G401 (cell line): ENCODE data around the gene WFDC5. TPM values are rescaled to one million over a fixed set of nuclear protein-coding genes. Genes with fewer than 3 reads are reported as not detected.
"Not testable (repeated sequence)": the region's sequence is repeated elsewhere in the genome, so short reads cannot be mapped to it uniquely, and the experiment has no call there.

Experiments
- DNase-seq: peaks from one replicate; pipeline ENCODE4 v3.0.0-alpha.2; 2015; ENCODE audit warnings: low spot score
- in situ Hi-C: cut with HindIII; loops from 2 replicates; pipeline ENCODE4 v1.10.0; 2016; ENCODE audit warnings: low sequenced_read_pairs, mixed read lengths
- total RNA-seq: library from RNA; depleted of rRNA; stranded (reverse); fragments of >200 nt; shearing (Covaris generic); gene quantifications from 2 replicates; pipeline ENCODE4 v1.2.3, GENCODE V29; 2014; rRNA removed

Gene WFDC5, protein sequence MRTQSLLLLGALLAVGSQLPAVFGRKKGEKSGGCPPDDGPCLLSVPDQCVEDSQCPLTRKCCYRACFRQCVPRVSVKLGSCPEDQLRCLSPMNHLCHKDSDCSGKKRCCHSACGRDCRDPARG
- not detected in 2 replicates for total RNA-seq

DNA sequence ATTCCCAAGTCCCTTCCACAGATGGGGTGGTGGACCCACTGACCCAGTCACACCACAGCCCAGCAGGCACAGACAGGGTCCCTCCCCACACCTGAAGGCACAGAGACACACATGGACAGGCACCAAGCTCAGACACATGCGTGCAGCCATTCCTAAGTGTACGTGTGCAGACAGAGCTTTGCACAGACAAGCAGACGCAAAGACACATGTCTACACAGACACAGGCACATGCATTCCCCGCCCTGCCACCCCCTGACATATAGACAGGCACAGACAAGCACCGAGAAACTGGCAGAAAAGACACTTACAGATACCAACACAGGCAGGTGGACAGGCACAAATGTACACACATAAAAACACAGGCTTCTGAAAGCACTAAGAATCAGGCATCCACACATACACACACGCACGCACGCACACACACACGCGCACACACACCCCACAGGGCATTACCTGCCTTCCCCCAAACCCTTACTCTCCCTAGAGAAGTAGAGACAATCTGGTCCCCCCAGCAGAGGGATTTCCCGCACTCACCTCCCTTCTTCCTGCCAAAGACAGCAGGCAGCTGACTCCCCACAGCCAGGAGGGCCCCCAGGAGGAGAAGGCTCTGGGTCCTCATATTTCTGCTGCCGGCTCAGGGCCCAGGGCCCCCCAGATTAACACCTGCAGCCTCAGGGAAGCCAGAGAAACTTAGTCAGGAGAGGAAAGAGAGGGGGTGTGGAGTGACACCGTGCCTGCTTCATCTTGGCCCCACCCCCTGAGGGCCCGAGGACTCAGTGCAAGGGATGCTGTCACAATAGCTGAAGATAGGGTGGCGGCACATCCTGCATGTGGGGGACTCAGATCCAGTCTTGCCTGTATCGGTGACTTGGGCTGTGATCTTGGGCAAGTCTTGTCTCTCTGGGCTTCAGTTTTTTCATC lies at the start of gene WFDC5:
TSS of gene WFDC5 (minus strand) at position 710 of the 921 bp plus-strand sequence. CDS start at position 619, 91 bp downstream.
- in situ Hi-C loops: no loop called here
- no peak for DNase-seq

DNA sequence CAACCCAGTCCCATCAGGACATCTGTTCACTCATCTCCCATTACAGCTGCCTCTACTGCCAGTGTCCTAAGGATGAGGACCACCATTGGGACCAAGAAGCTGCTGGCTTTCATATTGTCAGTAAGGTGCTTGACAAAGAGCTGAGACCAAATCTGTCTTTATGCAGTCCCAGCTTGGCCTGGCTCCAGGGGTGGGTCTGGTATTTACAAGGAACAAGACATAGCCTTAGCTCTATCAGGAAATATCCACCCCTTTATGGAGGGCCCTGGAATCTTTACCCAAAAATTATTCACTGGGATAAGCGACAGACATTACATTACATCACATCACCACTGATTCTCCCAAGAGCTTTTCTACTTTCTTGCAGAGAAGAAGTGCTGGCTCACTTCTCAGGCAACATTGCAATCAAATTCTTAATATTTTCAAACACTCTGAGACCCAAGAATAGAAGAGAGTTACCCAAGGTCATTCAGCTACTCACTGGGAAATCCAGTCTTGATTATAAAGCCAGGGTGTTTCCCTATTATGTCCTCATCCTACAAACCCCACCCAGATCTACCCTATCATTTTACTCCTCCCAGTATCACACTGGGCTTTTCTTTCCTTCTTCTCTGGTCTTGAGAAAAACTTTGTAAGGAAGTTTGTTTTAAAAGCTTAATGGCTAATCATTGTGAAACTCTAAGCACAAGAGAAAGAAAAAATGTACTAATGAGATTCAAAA lies 48.3 kb upstream of the WFDC5 start:
- DNase-seq: no peak
- in situ Hi-C loops: no loop called here

DNA sequence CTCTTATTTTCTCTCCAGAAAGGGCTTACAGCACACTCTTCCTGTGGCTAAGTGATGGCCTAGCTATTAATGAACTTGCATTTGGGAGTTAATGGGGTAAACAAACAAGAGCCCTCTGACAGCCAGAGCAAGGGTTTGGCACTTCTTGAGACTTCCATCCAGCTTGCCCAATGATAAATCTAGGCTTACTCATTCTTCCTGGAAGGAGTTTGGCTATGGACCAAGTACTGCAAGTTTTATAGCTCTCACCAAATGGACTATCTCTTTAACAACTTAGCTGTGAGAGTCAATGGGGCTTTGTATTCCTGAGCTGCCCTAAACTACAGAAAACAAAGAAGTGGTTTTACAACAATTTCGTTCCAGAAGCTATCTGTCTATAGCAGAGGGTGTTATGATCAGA lies 43.0 kb upstream of the WFDC5 start:
- in situ Hi-C loops: no loop called here
- no peak for DNase-seq

DNA sequence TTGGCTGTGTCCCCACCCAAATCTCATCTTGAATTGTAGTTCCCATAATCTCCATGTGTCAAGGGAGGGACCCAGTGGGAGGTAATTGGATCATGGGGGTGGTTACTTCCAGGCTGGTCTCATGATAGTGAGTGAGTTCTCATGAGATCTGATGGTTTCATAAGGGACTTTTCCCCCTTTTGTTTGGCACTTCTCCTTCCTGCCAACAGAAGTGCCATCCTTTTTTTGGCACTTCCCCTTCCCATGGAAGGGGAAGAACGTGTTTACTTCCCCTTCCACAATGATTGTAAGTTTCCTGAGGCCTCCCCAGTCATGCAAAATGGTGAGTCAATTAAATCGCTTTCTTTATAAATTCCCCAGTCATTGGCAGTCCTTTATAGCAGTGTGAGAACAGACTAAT lies 41.7 kb upstream of the WFDC5 start:
- DNase-seq: no peak
- in situ Hi-C loops: no loop called here

DNA sequence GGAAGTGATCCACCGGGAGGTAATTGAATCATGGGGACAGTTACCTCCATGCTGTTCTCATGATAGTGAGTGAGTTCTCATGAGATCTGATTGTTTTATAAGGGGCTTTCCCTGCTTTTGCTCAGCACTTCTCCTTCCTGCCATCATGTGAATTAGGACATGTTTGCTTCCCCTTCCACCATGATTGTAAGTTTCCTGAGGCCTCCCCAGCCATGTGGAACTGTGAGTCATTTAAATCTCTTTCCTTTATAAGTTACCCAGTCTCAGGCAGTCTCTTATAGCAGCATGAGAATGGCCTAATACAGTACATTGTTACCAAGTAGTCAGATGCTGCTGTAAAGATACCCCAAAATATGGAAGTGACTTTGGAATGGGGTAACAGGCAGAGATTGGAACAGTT lies 39.8 kb upstream of the WFDC5 start:
- DNase-seq, in situ Hi-C loops: not testable (repeated sequence)

DNA sequence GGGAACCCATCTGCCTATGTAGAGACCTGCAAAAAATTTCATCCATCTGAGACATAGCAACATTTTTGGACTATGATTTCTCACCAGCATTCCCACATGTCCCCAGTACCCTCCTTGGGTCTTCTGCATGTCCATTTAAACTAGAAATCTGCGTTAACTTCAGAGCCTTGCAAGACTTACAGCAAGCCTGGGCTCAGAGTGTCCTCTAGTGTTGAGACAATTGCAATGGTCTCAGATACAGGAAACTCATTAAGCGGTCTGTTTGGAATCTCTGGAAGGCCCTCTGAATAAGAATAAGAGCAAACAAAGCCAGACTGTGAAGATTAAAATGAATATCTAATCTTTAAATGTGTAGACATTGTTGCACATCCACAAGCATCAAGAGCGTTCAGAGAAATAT lies 39.2 kb upstream of the WFDC5 start:
- in situ Hi-C loops: no loop called here
- DNase-seq: no peak

DNA sequence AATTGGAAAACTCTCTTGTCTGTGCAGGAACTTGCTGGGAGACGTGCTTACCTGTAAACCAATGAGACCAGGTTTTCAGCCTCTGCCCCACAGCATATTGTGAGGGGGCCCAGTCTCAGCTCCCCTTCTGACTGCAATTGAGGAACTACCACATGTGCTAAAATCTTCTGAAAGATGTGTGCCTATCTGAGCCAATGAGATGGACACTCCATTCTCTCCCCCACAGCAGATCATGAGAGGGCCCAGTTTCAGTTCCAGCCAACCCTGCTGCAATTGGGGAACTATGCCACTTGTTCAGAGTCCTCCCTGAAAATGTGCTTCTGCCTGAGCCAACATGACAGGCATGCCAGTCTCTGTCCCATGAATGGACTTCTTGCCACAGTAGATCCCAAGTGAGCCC lies 38.8 kb upstream of the WFDC5 start:
- in situ Hi-C loops: no loop called here
- DNase-seq: peak; percentile 1

DNA sequence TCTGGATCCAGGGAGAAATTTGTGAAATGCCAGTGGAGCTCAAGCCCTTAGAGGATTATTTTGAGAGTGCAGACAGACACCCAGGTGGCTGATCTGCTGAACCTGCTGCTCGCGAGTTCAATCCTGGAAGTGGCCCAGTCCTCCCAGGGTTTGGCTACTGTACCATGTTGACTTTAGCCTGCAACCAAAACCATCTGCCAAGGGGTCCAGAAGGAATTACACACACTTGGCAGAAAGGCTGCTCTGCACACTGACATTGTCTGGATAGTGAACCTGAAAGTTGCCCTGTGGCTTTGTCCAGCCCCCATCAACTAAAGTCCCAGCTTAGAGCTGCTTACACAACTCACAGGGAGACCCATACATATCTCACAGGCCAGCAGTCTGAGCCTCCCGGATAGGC lies 38.2 kb upstream of the WFDC5 start:
- DNase-seq: no peak
- in situ Hi-C loops: no loop called here

DNA sequence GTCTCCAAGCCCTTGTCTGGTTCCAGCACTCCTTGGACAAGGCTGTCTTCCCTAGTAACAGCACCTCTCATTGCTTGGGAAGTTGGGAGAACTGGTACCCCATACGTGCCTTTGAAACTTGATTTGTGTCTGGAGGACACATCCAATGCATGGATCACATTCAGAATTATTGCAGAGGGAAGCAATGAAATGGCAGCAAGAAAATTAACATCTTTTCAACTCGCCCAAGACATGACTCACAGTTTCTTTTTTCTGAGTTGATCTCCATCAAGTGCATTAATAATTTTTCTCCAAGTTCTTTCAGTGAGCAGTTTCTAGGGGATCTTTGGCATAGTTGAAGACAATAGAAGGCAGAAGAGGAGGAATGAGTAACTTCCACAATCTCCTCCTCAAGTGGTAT lies 37.4 kb upstream of the WFDC5 start:
- DNase-seq: no peak
- in situ Hi-C loops: no loop called here

DNA sequence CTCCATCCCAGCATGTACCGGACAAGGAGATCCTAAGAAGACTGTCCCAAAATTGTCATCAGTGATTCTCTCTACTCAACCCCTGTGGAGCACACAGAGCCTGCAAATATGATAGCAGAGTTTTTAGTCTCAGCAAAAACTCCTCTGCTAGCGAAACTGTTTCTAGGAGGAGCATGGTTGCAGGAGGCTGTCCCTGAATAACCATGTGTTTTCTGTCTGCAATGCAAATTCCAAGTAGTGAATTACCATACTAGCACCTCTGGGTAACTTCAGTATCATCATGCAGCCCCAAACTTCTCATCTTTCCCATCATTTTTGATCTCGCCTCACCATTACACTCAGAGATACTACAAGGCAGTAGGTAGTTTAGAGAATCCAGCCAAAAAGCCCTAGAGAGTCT lies 34.1 kb upstream of the WFDC5 start:
- DNase-seq: no peak
- in situ Hi-C loops: no loop called here

DNA sequence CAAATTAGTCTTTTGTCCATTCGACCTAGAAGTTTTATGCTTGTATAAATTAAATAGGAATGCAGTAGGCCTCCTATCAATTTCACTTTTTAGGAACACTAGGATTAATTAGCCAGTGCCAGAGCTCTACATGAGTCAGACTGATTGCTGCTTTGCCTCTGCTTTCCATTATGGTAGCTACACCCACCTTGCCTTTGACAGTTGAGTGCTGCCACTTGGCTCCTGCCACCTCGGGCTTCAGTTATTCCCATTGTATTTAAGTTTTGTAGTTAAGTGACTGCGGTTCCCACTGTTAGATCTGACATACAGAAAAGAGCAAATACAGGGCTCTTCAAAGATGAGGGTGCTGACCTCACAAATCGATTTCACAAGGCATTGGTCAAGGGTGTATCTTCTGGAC lies 25.9 kb upstream of the WFDC5 start:
- in situ Hi-C loops: no loop called here

DNA sequence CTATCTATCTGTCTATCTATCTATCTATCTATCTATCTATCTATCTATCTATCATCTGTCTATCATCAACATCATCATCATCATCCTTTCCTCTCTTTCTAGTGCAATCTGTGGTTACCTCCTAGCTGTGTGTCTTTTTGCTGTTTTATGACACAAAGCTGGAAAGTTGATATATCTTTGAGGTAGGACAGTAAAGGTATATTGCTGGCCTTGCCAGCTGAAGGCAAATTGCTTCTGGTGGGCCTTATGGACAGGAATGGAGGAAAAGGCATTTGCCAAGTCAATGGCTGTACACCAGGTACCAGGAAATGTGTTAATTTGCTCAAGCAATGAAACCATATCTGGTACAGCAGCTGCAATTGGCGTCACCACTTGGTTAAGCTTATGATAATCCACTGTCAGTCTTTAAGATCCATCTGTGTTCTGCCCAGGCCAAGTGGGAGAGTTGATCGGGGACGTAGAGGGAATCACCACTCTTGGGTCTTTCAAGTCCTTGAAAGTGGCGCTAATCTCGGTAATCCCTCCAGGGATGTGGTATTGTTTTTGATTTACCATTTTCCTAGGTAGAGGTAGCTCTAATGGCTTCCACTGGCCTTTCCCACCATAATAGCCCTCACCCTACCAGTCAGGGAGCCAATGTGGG lies 24.9 kb upstream of the WFDC5 start:
- in situ Hi-C loops, DNase-seq: not testable (repeated sequence)

More for the DNA sequence above, 25.9 kb upstream of the WFDC5 start:
- DNase-seq: no peak

DNA sequence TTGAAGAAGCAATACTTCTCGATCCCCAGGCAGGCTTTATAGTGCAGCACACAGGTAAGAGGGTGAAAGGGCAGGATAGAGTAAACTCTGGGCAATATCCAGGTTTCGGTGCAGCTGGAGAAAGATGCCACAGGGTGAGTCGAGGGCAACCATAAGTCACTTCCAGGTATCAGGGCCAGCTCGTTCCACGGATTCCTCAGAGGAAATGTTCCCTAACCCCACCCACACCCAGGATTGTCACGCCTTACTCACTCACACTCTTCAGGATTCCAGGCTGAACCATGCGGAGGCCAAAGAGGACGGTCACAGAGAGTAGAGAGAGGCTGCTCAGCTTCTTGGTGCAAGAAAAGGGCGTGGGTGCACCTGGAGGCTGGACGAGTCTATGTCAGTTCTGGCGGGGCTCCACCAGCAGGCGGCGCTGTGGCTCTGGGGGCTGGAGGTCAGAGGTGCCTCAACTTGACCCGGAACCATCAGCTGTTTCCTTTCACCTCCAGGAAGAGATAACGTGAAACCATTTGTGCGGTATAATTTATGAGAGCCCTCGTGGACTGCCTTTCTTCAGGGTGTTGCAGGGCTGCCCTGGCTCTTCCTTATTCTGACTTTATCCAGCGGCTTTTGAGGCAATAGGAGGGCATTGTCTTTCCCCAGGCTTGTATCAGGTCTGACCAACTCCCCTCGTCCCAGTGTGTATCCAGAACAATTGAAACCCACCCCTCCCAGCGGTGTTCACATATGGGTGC lies 23.8 kb upstream of the WFDC5 start:
- in situ Hi-C loops: no loop called here
- DNase-seq: no peak

DNA sequence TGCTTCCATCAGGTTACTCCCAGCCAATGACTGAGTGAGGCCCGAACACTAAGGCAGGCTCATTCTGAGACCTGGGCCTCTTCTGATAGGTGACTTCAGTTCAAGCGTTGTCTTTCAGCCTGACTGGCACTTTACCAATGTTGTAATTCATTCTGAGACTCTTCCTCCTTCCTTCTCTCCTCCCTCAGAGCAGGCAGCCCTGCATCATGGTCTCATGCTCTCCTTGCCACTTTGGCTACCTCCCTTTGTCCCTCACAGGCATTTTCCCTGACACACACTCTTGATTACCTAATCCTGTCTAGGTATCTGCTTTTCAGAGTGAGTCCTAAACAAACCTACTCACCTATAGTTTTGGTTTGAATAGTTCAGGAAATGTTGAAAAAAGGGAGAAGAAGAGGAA lies 21.9 kb upstream of the WFDC5 start:
- in situ Hi-C loops: no loop called here

DNA sequence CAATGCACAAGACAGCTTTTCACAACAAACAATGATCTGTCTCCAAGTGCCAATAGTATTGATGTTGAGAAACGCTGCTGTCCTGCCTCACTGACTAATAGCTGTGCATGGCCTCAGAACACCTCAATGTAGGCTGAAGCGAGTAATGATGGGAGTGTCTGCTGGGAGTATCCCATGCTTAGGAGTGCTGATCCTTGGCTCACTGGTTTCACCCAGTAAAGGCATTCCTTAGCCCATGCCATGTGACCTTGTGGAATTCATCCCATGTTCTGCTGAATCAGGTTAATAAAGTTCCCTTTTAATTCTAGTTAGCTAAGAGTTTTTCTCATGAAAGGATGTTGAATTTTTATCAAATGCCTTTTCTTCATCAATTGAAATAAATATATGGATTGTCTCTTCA lies 13.1 kb upstream of the WFDC5 start:
- in situ Hi-C loops: no loop called here

More for the DNA sequence above, 21.9 kb upstream of the WFDC5 start:
- DNase-seq: no peak

DNA sequence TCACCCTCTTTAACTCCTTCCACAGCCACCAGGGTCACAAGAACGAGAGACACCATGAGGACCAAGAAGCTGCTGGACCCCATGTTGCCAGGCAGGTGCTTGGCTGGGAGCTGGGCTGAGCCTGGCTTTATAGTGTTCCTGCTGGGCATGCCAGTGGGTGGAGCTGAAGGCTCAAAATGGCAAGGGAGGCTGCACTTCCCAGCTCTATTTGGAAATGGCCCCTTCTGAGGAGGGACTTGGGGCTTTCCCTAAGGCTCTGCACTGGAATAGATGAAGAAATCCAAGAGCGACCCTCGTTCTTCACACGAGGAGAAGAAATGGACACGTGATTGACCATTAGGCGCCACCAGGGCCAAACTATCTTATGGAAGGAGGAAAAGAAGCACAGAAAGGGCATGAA lies 9.4 kb upstream of the WFDC5 start, which contains the start of gene WFDC12:
TSS of gene WFDC12 (minus strand) at position 101 of the 400 bp plus-strand sequence. CDS start at position 83, 18 bp downstream.
- no peak for DNase-seq
- in situ Hi-C loops: no loop called here

More for the DNA sequence above, 13.1 kb upstream of the WFDC5 start:
- no peak for DNase-seq

DNA sequence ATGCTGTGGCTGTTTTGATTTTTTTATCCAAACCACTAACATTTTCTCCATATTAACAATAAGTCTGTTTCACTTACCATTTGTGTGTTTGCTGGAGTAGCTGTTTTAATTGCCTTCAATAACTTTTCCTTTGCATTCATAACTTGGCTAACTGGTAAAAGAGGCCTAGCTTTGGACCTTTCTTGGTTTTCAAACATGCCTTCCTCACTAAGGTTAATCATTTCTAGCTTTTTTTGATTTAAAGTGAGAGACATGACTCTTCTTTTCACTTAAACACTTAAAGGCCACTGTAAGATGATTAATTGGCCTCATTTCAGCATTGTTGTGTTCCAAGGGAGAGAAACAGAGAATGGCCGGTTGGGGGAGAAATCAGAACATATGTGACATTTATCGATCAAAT lies 6.4 kb upstream of the WFDC5 start:
- no peak for DNase-seq
- in situ Hi-C loops: no loop called here

DNA sequence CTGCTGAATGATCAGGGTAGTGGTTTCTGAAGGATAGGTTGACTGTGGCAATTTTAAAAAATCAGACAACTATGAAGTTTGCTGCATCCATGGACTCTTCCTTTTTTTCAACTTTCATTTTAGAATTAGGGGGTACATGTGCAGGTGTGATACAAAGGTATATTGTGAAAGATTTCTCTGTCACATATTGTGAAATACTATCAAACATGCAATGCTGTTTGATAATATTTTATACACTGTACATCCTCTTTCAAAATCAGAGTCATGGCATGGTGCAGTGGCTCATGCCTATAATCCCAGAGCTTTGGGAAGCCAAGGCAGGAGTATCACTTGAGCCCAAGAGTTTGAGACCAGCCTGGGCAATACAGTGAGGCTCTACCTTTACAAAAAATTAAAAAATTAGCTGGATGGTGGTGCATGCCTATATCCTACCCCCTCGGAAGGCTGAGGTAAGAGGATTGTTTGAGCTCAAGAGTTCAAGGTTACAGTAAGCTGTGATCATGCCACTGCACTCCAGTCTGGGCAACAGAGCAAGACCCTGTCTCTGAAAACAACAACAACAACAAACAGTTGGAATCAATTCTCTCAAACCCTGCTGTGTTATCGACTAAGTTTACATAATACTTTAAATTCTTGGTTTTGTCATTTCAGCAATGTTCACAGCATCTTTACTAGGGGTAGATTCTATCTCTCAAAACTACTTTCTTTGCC lies 4.7 kb upstream of the WFDC5 start:
- in situ Hi-C loops: no loop called here
- no peak for DNase-seq
